Effector memory CD8-positive, alpha-beta T cell (primary cell): Measurements from ENCODE around the gene MBOAT2.
"Not testable (repeated sequence)": the region's sequence is repeated elsewhere in the genome, so short reads cannot be mapped to it uniquely, and the experiment has no call there.

ENCODE experiments used
- ATAC-seq: fragments of 150-1000 bp; cut with Tn5 transposase; replicated peaks from 2 replicates; pipeline ENCODE4 v1.10.0; 2021; ENCODE audit warnings: mild to moderate bottlenecking, moderate library complexity
- DNase-seq, 3 experiments: peaks; one replicate each; pipeline ENCODE4 v3.0.0; 2021
- H3K27ac Mint-ChIP-seq, 2 donors: one replicate each; pipeline ENCODE4 v1.8.0; 2022; ENCODE audit warnings: mild to moderate bottlenecking in 2 of 2, mixed read lengths in 2 of 2, moderate library complexity in 2 of 2
- H3K27me3 Mint-ChIP-seq, 2 donors: one replicate each; pipeline ENCODE4 v1.8.0; 2022; ENCODE audit warnings: mixed read lengths in 2 of 2
- H3K36me3 Mint-ChIP-seq: one replicate; pipeline ENCODE4 v1.8.0; 2022; ENCODE audit warnings: mild to moderate bottlenecking, moderate library complexity, mixed read lengths; ENCODE audit not compliant: insufficient read depth
- H3K4me1 Mint-ChIP-seq, 2 donors: one replicate each; pipeline ENCODE4 v1.8.0; 2022; ENCODE audit warnings: low read depth in 2 of 2, mixed read lengths in 2 of 2
- H3K4me3 Mint-ChIP-seq, 2 donors: one replicate each; pipeline ENCODE4 v1.8.0; 2022; ENCODE audit warnings: mild to moderate bottlenecking in 2 of 2, mixed read lengths in 2 of 2, moderate library complexity in 2 of 2
- H3K9me3 Mint-ChIP-seq, 2 donors: one replicate each; pipeline ENCODE4 v1.8.0; 2022; ENCODE audit warnings: mixed read lengths in 2 of 2

MBOAT2 gene

GRCh38 chr2:8915941-8916340, 87.5 kb downstream of the MBOAT2 start:
- no peaks in the 10 kb centered on the region for H3K36me3 Mint-ChIP-seq

DNA sequence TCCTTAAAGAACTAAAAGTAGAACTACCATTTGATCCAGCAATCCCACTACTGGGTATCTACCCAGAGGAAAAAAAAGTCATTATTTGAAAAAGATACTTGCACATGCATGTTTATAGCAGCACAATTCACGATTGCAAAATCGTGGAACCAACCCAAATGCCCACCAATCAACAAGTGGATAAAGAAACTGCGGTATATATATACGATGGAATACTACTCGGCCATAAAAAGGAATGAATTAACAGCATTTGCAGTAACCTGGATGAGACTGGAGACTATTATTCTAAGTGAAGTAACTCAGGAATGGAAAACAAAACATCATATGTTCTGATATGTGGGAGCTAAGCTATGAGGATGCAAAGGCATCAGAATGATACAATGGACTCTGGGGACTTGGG, 89.7 kb downstream of the MBOAT2 start:
- not testable (repeated sequence) for H3K9me3 Mint-ChIP-seq, ATAC-seq, H3K4me1 Mint-ChIP-seq, H3K4me3 Mint-ChIP-seq, H3K27ac Mint-ChIP-seq, H3K36me3 Mint-ChIP-seq, DNase-seq
- H3K27me3 Mint-ChIP-seq = peaks cover 19 to 26% of the 10 kb centered on the region in 2 donors

More at GRCh38 chr2:8915941-8916340, 87.5 kb downstream of the MBOAT2 start:
- ATAC-seq (no peak), DNase-seq (no peak)
- Mint-ChIP-seq H3K27me3 (peaks cover 11 to 15% of the 10 kb centered on the region in 2 donors), H3K4me3 (no peak overlapping the region), H3K9me3 (no peaks in the 10 kb centered on the region), H3K4me1 (no peaks in the 10 kb centered on the region), H3K27ac (no peak overlapping the region)

- no peak for ATAC-seq
- H3K9me3 Mint-ChIP-seq = no peaks in the 10 kb centered on the region
These were observed 95.7 kb downstream of the MBOAT2 start for GRCh38 chr2:8907764-8908288.

DNA sequence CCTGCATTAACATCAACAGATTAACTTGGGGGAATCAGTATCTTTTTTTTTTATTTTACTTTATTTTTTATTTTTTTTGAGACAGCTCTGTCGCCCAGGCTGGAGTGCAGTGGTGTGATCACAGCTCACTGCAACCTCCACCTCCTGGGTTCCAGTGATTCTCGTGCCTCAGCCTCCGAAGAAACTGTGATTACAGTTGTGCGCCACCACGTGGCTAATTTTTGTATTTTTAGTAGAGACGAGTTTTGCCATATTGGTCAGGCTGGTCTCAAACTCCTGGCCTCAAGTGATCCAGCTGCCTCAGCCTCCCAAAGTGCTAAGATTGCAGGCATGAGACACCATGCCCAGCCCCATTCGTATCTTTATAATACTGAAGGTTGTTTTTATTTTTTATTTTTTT, 99.6 kb downstream of the MBOAT2 start:
- H3K27ac Mint-ChIP-seq, DNase-seq, ATAC-seq, H3K9me3 Mint-ChIP-seq, H3K4me1 Mint-ChIP-seq, H3K4me3 Mint-ChIP-seq, H3K36me3 Mint-ChIP-seq: not testable (repeated sequence)
- peaks cover 0 to 16% of the 10 kb centered on the region in 2 donors for H3K27me3 Mint-ChIP-seq

More at GRCh38 chr2:8907764-8908288, 95.7 kb downstream of the MBOAT2 start:
- Mint-ChIP-seq H3K27ac (no peak overlapping the region), H3K27me3 (peaks cover 14 to 35% of the 10 kb centered on the region in 2 donors), H3K36me3 (peaks cover 2% of the 10 kb centered on the region), H3K4me1 (no peaks in the 10 kb centered on the region), H3K4me3 (no peak overlapping the region)
- no peak for DNase-seq

- DNase-seq, H3K36me3 Mint-ChIP-seq, H3K4me3 Mint-ChIP-seq, H3K4me1 Mint-ChIP-seq, ATAC-seq, H3K27ac Mint-ChIP-seq, H3K9me3 Mint-ChIP-seq: not testable (repeated sequence)
- peaks cover 0 to 16% of the 10 kb centered on the region in 2 donors for H3K27me3 Mint-ChIP-seq
These were observed 100.7 kb downstream of the MBOAT2 start for GRCh38 chr2:8902757-8903156.

- H3K4me3 Mint-ChIP-seq, DNase-seq, H3K27me3 Mint-ChIP-seq, H3K36me3 Mint-ChIP-seq, H3K27ac Mint-ChIP-seq, H3K4me1 Mint-ChIP-seq, ATAC-seq, H3K9me3 Mint-ChIP-seq: not testable (repeated sequence)
These were observed 106.3 kb downstream of the MBOAT2 start for GRCh38 chr2:8897206-8897605.

DNA sequence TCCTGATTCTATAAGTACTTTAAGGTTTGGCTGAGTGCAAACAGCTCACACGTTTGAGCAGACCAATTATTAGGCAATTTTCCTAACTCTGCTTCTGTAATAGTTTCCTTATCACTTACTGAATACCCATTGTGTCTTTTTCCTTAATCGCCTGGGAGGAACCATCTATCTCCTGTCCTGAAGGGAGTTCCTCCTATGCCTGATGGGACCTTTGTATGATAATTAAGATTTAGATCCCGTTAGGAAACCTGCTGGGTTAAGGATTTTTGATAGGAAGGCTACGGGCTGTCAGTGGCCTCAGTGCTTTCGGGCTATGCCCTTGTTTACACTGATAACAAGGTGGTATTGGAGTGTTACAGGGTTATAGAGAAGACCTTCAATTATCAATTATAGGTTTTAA, 106.8 kb downstream of the MBOAT2 start:
- not testable (repeated sequence) for H3K4me1 Mint-ChIP-seq, H3K27me3 Mint-ChIP-seq, ATAC-seq, H3K9me3 Mint-ChIP-seq, H3K27ac Mint-ChIP-seq, H3K4me3 Mint-ChIP-seq, H3K36me3 Mint-ChIP-seq, DNase-seq

DNA sequence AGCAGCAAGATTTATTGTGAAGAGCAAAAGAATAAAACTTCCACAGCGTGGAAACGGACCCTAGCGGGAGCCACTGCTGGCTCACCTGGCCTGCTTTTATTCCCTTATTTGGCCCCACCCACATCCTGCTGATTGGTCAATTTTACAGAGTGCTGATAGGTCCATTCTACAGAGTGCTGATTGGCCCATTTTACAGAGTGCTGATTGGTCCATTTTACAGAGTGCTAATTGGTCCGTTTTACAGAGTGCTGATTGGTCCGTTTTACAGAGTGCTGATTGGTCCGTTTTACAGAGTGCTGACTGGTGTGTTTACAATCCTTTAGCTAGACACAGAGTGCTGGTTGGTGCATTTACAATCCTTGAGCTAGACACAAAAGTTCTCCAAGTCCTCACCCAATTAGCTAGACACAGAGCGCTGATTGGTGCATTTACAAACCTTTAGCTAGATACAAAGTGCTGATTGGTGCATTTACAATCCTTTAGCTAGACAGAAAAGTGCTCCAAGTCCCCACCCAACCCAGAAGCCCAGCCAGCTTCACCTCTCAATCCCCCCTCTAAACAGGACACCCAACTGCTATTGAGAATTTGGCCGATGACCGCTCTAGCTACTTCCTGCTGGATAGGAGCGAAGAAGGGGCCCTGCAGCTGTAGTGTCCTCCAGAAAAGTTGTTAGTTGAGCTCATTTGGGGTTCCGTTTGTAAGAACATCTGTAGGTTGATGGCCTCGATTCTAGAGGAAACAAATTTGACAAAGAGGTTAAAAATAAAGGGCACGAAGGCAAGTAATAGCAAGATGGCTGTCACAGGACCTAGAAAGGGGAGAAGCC, 108.2 kb downstream of the MBOAT2 start:
- DNase-seq, H3K36me3 Mint-ChIP-seq, H3K4me3 Mint-ChIP-seq, H3K27ac Mint-ChIP-seq, H3K27me3 Mint-ChIP-seq, H3K9me3 Mint-ChIP-seq, ATAC-seq, H3K4me1 Mint-ChIP-seq: not testable (repeated sequence)

DNA sequence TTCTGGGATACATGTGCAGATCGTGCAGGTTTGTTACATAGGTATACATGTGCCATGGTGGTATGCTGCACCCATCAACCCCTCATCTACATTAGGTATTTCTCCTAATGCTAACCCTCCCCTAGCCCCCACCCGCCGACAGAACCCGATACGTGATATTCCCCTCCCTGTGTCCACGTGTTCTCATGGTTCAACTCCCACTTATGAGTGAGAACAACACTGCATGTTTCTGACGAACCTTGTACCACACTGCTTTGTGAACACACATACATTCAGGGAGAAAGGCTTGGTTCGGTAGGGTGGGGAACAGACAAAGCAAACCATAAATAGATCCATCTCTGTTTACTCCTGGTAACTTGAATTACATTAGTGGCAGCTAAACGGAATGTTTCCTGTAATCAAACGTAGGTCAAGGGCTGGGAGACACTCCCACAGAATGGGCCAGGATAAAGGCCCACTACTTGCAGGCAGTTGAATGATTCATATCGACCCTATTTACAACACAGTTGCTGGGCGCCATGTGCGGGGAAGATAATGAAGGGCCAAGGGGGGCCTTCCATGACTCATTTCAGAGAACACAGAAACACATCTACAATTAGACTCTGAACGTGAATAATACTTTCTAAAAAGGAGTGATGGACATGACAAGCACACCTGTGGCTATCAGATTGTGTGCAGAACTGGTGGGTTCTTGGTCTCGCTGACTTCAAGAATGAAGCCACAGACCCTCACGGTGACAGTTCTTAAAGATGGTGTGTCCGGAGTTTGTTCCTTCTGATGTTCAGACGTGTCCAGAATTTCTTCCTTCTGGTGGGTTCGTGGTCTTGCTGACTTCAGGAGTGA, 109.3 kb downstream of the MBOAT2 start:
- H3K27me3 Mint-ChIP-seq = no peaks in the 10 kb centered on the region
- no peak for DNase-seq
- ATAC-seq = no peak
- no peak overlapping the region for H3K4me3 Mint-ChIP-seq
- peaks cover 0 to 1% of the 10 kb centered on the region in 2 donors for H3K9me3 Mint-ChIP-seq
- no peak overlapping the region for H3K27ac Mint-ChIP-seq
- no peaks in the 10 kb centered on the region for H3K36me3 Mint-ChIP-seq
- H3K4me1 Mint-ChIP-seq = no peaks in the 10 kb centered on the region

GRCh38 chr2:8893474-8893873, 110.0 kb downstream of the MBOAT2 start:
- Mint-ChIP-seq H3K36me3 (no peaks in the 10 kb centered on the region), H3K27me3 (no peaks in the 10 kb centered on the region)

GRCh38 chr2:8892111-8892510, 111.4 kb downstream of the MBOAT2 start:
- Mint-ChIP-seq H3K27me3 (no peaks in the 10 kb centered on the region), H3K36me3 (no peaks in the 10 kb centered on the region), H3K9me3 (peaks cover 0 to 1% of the 10 kb centered on the region in 2 donors), H3K4me3 (no peak overlapping the region), H3K4me1 (no peaks in the 10 kb centered on the region), H3K27ac (no peak overlapping the region)
- DNase-seq = no peak
- no peak for ATAC-seq

More at GRCh38 chr2:8893474-8893873, 110.0 kb downstream of the MBOAT2 start:
- no peak overlapping the region for H3K4me3 Mint-ChIP-seq
- ATAC-seq = no peak
- no peak overlapping the region for H3K27ac Mint-ChIP-seq
- no peaks in the 10 kb centered on the region for H3K4me1 Mint-ChIP-seq
- no peak for DNase-seq
- peaks cover 0 to 1% of the 10 kb centered on the region in 2 donors for H3K9me3 Mint-ChIP-seq

DNA sequence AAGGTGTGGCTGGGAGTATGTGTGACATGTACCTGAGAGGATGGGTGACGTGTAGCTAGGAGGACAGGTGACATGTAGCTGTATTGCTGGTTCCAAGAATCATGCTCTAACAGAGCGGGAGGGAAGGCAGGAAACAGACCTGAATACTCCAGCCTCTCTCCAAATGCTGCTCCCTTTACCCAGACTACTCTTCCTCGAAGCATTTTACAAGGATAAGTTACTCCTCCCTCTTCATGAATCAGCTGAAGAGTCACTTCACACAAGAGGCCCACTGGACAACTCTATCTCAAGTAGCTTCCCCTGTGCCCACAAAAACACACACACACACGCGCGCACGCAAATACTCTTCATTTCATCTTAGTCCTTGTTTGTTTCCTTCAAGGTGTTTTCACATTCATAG, 113.5 kb downstream of the MBOAT2 start:
- ATAC-seq = no peak

DNA sequence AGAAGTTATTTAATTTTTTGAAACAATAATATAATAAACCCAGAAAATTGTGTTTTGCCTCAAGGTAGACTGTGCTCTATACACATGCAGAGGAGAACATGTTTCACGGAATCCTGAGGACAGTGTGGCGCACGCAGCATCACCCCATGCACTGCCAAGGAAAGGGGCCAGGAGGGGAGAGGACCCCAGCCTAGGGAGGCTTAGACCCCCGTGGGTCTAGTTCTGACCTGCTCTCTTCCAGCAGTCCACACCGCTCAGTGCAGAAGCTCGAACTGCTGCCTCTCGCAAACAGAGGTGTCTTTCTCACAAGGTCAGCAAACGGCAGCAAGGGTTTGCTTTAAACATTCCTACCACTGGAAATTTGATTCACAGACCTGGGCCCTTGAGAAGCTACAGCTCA, 114.5 kb downstream of the MBOAT2 start:
- H3K36me3 Mint-ChIP-seq = no peaks in the 10 kb centered on the region
- DNase-seq (no peak), ATAC-seq (no peak)
- H3K27ac Mint-ChIP-seq = no peak overlapping the region
- H3K4me3 Mint-ChIP-seq = no peak overlapping the region
- no peaks in the 10 kb centered on the region for H3K9me3 Mint-ChIP-seq
- H3K27me3 Mint-ChIP-seq = no peaks in the 10 kb centered on the region
- H3K4me1 Mint-ChIP-seq = no peaks in the 10 kb centered on the region

More for the DNA sequence above, 113.5 kb downstream of the MBOAT2 start:
- no peak for DNase-seq
- Mint-ChIP-seq H3K9me3 (no peaks in the 10 kb centered on the region), H3K27ac (no peak overlapping the region), H3K4me3 (no peak overlapping the region), H3K4me1 (no peaks in the 10 kb centered on the region), H3K36me3 (no peaks in the 10 kb centered on the region), H3K27me3 (no peaks in the 10 kb centered on the region)
